Upper lobe of right lung (tissue), 1 donor: ENCODE results near the gene ACCSL. TPM values are rescaled to one million over a fixed set of nuclear protein-coding genes. Genes with fewer than 3 reads are reported as not detected.
A peak's percentile ranks its signal among the peaks of the same experiment; 100 is the strongest.

Experiments
- ATAC-seq: fragments of 200-7000 bp; cut with Tn5 transposase; one replicate; pipeline ENCODE4 v1.9.1; 2020; ENCODE audit warnings: mild to moderate bottlenecking, moderate library complexity
- DNase-seq: peaks from one replicate; pipeline ENCODE4 v3.0.0-alpha.2; 2020
- H3K27ac ChIP-seq: fragments of 200-600 bp; one replicate; pipeline ENCODE4 v1.8.0; 2022
- H3K27me3 ChIP-seq: fragments of 200-600 bp; one replicate; pipeline ENCODE4 v1.8.0; 2022; ENCODE audit warnings: mild to moderate bottlenecking
- H3K36me3 ChIP-seq: fragments of 200-600 bp; one replicate; pipeline ENCODE4 v1.8.0; 2022
- H3K4me1 ChIP-seq: fragments of 200-600 bp; one replicate; pipeline ENCODE4 v1.8.0; 2022
- H3K4me3 ChIP-seq: fragments of 200-600 bp; one replicate; pipeline ENCODE4 v1.8.0; 2022; ENCODE audit warnings: mild to moderate bottlenecking
- H3K9me3 ChIP-seq: fragments of 200-600 bp; one replicate; pipeline ENCODE4 v1.8.0; 2022
- intact Hi-C: fragments of 100-400 bp; cut with DNase I; formaldehyde crosslinking; loops from one replicate; pipeline ENCODE4 v1.11.0; 2022
- total RNA-seq: library from RNA; stranded (reverse); fragmentation: NEBNext Ultra II Directional; extraction: Animal tissue kit (Norgen Biotek cat#: 25700); gene quantifications from one replicate; pipeline ENCODE4 v1.2.1, GENCODE V29; 2021
- TF ChIP-seq, protein P1 (sequence below): fragments of 200-600 bp; IDR thresholded peaks from one replicate; pipeline ENCODE4 v1.8.0; 2022; ENCODE audit warnings: antibody characterized with exemption
- donor health status: DM: no; HTN: yes; CAD: no; lungs with severe emphysema.

Gene ACCSL
- total RNA-seq, 1 donor from 2014 or later, result not detected

DNA sequence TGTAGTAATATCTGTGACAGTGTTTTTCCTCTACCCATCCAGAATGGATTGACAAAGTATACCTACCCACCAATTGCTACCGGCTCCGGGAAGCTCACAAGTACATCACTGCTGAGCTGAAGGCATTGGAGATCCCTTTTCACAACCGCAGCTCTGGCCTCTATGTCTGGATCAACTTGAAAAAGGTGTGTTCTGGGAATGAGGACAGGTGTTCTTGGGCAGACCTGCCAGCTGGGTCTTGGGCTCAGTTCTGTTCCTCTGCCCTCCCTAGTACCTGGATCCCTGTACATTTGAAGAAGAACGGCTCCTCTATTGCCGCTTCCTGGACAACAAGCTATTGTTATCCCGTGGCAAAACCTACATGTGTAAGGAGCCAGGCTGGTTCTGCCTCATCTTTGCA lies 10.5 kb downstream of the ACCSL start:
- Histone ChIP-seq H3K9me3 (no peaks in the 10 kb centered on the region), H3K27me3 (no peaks in the 10 kb centered on the region), H3K4me3 (no peak overlapping the region), H3K4me1 (no peaks in the 10 kb centered on the region), H3K36me3 (no peaks in the 10 kb centered on the region), H3K27ac (no peak overlapping the region)
- no peak for ATAC-seq
- no peak for DNase-seq
- TF ChIP-seq, protein P1, sequence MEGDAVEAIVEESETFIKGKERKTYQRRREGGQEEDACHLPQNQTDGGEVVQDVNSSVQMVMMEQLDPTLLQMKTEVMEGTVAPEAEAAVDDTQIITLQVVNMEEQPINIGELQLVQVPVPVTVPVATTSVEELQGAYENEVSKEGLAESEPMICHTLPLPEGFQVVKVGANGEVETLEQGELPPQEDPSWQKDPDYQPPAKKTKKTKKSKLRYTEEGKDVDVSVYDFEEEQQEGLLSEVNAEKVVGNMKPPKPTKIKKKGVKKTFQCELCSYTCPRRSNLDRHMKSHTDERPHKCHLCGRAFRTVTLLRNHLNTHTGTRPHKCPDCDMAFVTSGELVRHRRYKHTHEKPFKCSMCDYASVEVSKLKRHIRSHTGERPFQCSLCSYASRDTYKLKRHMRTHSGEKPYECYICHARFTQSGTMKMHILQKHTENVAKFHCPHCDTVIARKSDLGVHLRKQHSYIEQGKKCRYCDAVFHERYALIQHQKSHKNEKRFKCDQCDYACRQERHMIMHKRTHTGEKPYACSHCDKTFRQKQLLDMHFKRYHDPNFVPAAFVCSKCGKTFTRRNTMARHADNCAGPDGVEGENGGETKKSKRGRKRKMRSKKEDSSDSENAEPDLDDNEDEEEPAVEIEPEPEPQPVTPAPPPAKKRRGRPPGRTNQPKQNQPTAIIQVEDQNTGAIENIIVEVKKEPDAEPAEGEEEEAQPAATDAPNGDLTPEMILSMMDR, result no peak
- intact Hi-C loops, result no loop called here

DNA sequence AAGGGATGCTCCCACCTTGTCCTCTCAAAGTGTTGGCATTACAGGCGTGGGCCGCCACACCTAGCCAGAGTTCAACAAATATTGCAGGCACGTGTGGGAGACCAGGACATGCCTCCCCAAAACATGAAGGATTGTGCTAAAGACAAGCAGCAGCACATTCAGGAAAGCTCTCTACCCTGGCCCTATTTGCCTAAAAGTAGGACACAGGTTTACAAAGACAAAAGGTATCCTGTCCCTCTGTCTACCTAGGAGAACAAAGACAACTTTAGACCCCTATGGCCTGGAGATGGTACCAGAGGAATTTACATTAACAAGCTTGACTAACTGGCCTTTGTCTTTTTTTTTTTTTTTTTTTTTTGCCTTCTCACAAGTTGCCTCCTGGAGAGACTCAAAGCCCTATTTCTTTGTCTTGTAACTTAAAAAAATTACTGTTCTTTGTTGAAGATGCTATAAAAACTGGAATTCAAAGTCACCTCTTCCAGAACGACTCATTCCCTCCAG lies 17.4 kb downstream of the ACCSL start:
- TF ChIP-seq, protein P1, result no peak
- peak overlapping the region; percentile 82 for H3K4me3 ChIP-seq
- no peak for ATAC-seq
- no peaks in the 10 kb centered on the region for H3K4me1 ChIP-seq
- H3K27me3 ChIP-seq, result no peaks in the 10 kb centered on the region
- no peaks in the 10 kb centered on the region for H3K9me3 ChIP-seq
- H3K36me3 ChIP-seq, result no peaks in the 10 kb centered on the region
- peak overlapping the region; percentile 92 for H3K27ac ChIP-seq
- DNase-seq, result no peak
- intact Hi-C loops, result no loop called here

DNA sequence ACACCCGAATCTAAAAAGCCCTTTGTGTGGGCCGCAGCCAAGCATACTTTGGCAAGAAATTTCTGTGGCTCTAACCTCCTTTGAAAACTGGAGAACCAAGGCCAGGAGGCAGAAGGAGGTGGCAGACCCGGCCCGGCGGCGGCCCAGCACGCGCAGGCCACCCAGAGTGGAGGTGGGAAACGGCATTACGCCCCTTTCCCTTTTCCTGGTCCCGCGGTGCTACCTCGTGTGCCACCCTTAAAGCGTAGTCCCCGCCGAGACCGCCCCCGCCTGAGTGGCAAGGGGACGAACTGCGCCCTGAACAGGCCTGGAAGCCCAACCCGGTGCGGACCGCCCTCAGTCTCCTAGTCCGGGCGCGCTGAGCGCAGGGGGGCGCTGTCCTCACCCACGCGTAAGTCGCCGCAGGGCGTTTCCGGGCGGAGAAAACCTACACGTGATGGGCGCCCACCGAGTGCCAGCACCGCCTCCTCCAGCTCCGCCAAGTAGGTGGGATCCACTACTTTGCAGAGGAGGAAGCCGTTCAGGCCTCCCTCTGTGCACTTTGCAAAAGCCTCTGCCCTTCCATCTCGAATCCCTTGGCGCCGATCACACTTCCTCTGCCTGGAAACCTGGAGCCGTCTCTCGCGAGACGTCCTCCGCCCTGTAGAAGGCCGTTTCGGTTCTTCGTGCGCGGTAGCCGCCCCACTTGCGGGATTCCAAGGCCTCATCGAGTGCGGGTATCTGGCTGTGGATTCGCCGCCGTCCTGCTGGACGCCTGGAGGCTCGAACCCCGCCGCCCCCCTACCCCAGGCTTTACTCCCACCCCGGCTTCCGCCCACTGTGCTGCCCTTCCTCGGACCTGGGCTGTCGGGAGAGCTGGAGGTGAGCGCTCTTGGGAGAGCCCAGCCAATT lies 18.3 kb downstream of the ACCSL start, which contains the start of gene ACCS:
TSS of gene ACCS (plus strand) at position 430 of the 891 bp plus-strand sequence. CDS start 1,358 bp downstream, outside the sequence.
- peak within 1 kb of the TSS; percentile 92 for H3K27ac ChIP-seq
- no peaks in the 10 kb centered on the region for H3K27me3 ChIP-seq
- peaks cover under 1% of the 10 kb centered on the region for H3K36me3 ChIP-seq
- H3K9me3 ChIP-seq, result no peaks in the 10 kb centered on the region
- TF ChIP-seq, protein P1, result peak; percentile 89
- H3K4me1 ChIP-seq, result no peaks in the 10 kb centered on the region
- DNase-seq, result peak; percentile 98
- intact Hi-C loops, result no loop called here
- peak; percentile 98 for ATAC-seq
- peak within 1 kb of the TSS; percentile 82 for H3K4me3 ChIP-seq

DNA sequence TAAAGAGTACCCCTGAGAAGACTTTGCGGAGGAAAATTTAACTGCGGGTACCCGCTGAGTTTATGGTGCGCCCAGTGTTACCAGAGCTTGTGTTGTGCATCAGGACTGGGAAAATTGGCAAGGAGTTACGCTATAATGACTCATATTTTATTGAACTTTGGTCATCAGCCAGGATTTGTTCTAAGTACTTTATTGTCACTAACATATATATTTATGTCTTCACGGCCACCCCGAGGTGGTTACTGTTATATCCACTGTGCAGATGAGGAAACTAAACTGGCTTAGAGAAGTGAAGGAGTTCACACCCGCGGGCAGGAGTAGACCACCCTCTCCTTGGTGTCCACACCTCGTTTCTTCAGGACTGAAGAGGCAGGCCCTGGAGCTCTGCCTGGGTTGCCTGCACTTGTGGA lies 19.0 kb downstream of the ACCSL start:
- Histone ChIP-seq H3K27me3 (no peaks in the 10 kb centered on the region), H3K36me3 (peaks cover 6% of the 10 kb centered on the region), H3K27ac (peak overlapping the region; percentile 92), H3K4me3 (peak overlapping the region; percentile 82), H3K9me3 (no peaks in the 10 kb centered on the region), H3K4me1 (no peaks in the 10 kb centered on the region)
- TF ChIP-seq, protein P1, result no peak
- intact Hi-C loops, result no loop called here
- no peak for ATAC-seq
- no peak for DNase-seq

DNA sequence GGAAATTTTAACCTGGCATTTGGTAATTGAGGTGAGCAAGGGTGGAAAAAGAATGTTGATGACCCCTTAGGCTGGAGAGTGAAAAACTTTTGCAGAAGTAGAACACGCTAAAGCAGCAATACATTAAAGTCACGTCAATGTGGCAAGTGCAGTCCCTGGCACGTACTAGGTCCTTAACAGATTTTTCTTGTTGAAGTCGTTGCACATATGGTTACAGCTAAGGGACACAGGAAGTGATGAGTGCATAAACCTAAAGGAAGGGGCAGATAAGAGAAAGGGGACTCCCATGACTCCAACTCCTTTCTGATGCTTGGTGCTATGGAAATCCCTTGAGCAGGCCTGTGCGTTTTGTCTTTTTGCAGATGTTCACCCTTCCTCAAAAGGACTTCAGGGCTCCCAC lies 19.5 kb downstream of the ACCSL start:
- Histone ChIP-seq H3K27ac (no peak overlapping the region), H3K9me3 (no peaks in the 10 kb centered on the region), H3K27me3 (no peaks in the 10 kb centered on the region), H3K36me3 (peaks cover 6% of the 10 kb centered on the region), H3K4me1 (no peaks in the 10 kb centered on the region), H3K4me3 (peak overlapping the region; percentile 82)
- intact Hi-C loops, result no loop called here
- TF ChIP-seq, protein P1, result no peak
- no peak for ATAC-seq
- no peak for DNase-seq
